ENCODE data around the gene TXLNG.

DNA sequence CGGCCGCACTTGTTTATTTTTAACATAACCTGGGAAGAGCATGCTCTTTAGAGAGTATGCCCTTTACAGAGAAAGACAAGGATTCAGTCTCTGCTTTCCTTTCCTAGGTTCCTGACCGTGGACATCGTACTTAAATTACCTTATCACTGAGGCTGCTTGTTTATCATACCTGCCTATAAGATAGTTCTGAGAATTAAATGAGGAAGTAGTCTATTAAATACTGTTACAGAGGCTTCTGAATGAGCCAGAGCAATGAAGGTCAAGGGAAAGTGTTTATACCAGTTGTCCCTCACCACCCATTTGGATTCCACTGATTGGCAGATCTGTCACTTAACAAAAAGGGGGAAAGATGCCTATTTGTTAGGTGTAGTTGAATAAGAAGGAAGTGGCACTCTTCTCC is 10.0 kb downstream of the TXLNG start:
- no peak for TF ChIP-seq EZH2 (IDR thresholded peaks at IDR 0.05; ENCODE audit: insufficient read depth, poor library complexity, severe bottlenecking)
- TF ChIP-seq EZH2phosphoT487 (IDR thresholded peaks at IDR 0.05; ENCODE audit: insufficient read depth, low read depth): no peak
